ENCODE results near the gene KIZ. TPM values are rescaled to one million over a fixed set of nuclear protein-coding genes. Genes with fewer than 3 reads are reported as not detected.

Gene KIZ
- total RNA-seq, 6 donors from 2014 or later: 7.9 to 29.3 (median 15.2) TPM

DNA sequence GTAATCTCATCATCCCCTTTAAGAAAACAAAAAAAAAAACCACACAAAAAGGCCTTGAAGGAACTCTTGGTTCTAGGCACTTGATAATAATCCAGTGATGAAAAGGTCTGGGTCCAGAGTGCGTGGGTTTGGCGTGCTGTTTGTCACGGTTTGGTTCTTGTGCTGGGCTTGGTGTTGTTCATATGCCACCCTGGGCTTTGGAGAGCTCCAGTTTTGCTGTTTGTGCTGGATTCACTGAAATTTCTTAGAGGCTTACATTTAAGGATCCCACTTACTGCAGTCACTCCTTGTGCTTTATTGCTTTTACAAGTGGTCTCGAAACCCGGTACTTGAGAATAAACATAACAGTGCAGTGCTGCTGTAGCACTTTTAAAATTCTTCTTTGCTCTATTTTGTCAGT lies 108.4 kb downstream of the KIZ start:
- TF ChIP-seq EP300 (IDR thresholded peaks at IDR 0.05) (no peak), POLR2AphosphoS5 (IDR thresholded peaks at IDR 0.05) (no peak)
- no peak for DNase-seq
- Histone ChIP-seq H3K27ac (no peak overlapping the region), H3K27me3 (no peaks in the 10 kb centered on the region), H3K4me1 (peaks cover 3 to 7% (median 4%) of the 10 kb centered on the region in 4 donors), H3K36me3 (peaks cover 8 to 35% (median 15%) of the 10 kb centered on the region in 4 donors), H3K9me3 (no peaks in the 10 kb centered on the region), H3K4me3 (no peak overlapping the region)
- 95 to 100% methylated on average over 5 of the region's 5 CpGs for WGBS, 2 donors
- ATAC-seq (ENCODE audit: low FRiP score in 2 of 2): no peak

DNA sequence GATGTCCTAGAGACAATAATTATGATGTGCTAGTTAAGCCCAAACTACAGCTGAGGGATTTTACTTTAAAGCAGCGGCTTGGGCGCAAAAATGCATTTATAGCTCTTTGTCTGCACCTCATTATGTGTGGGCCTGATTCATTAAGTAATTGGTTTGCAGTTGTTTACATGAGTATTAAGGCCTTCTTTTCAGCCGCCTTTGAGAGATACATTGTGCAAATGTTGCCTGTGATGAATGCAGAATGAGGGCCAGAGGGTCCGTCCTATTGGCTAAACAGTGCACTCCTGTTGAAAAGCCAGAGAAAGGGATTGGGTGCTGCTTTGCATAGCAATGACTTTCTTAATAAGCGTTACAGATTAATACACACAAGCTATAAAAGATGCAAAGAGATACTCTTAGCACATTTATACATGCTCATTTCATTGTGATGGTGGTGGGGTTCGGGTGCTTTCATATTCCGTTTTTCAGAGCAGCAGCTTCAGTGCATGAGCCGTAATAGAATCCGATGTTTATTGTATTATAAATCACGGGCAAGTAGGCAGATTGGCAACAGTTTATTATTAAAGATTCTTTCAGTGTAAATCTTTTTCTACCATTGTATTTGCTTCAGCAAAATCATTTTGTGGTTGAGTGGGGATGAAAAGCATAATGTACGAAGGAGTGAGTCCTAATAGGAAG lies 109.1 kb downstream of the KIZ start:
- H3K4me3 ChIP-seq: no peak overlapping the region
- ATAC-seq (ENCODE audit: low FRiP score in 2 of 2) (no peak), DNase-seq (no peak)
- 85 to 88% methylated on average over 11 of the region's 11 CpGs for WGBS, 2 donors
- TF ChIP-seq POLR2AphosphoS5 (IDR thresholded peaks at IDR 0.05) (no peak), EP300 (IDR thresholded peaks at IDR 0.05) (no peak), POLR2A (IDR thresholded peaks at IDR 0.05) (no peak)
- TF ChIP-seq, protein P1, sequence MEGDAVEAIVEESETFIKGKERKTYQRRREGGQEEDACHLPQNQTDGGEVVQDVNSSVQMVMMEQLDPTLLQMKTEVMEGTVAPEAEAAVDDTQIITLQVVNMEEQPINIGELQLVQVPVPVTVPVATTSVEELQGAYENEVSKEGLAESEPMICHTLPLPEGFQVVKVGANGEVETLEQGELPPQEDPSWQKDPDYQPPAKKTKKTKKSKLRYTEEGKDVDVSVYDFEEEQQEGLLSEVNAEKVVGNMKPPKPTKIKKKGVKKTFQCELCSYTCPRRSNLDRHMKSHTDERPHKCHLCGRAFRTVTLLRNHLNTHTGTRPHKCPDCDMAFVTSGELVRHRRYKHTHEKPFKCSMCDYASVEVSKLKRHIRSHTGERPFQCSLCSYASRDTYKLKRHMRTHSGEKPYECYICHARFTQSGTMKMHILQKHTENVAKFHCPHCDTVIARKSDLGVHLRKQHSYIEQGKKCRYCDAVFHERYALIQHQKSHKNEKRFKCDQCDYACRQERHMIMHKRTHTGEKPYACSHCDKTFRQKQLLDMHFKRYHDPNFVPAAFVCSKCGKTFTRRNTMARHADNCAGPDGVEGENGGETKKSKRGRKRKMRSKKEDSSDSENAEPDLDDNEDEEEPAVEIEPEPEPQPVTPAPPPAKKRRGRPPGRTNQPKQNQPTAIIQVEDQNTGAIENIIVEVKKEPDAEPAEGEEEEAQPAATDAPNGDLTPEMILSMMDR (IDR thresholded peaks at IDR 0.05): no peak
- no peaks in the 10 kb centered on the region for H3K9me3 ChIP-seq
- H3K4me1 ChIP-seq: peaks cover 3 to 7% (median 4%) of the 10 kb centered on the region in 4 donors
- no peaks in the 10 kb centered on the region for H3K27me3 ChIP-seq
- H3K36me3 ChIP-seq: peaks cover 4 to 31% (median 13%) of the 10 kb centered on the region in 4 donors
- no peak overlapping the region for H3K27ac ChIP-seq

DNA sequence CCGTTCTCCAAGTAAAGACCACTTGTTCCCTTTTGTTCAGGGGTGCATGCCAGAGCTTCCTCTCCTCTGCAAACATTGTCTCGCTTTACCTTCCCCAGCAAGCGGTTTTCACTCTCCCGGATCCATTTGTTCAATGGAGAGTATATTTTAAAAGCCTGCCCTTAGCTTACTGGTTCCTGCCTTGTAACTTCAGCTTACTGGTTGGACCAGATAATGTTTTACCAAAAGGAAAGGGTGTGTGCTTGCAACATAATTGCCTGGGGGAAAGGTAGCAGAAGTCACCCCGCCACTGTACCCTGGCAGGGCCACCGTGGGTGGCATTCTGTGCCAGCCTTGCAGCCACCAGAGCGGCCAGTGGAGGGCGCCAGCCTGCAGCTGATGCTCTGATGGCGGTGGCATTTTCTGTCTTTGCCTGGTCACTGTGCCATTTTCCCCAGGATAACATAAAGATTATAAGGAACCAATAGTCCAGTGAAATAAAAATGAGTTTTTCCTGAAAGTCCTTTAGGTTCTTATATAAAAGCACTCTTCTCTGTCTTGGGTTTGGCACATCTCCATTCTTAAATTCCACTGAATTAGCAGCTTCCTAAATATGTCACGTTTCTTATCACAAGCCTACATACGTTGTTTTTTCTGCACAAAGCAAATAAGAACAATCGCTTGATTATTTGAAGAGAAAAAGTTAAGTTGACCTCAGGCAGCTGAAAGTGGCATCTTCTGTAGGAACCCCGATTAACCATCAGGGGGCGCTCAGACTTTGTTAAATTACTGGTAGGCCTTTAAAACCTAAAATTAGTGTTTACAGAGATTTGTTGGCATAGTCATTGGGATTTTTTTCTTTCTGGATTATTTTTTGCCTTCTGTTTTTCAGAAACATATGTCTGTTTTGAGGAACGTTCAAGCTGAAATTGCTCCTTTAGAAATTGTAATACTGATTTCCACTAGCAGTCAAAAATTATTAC lies 109.9 kb downstream of the KIZ start:
- Histone ChIP-seq H3K36me3 (peaks cover 0 to 23% (median 7%) of the 10 kb centered on the region in 4 donors), H3K4me1 (peaks cover 3 to 7% (median 4%) of the 10 kb centered on the region in 4 donors), H3K4me3 (no peak overlapping the region), H3K27me3 (no peaks in the 10 kb centered on the region), H3K9me3 (no peaks in the 10 kb centered on the region), H3K27ac (no peak overlapping the region)
- 17 to 25% methylated on average over 15 of the region's 15 CpGs for WGBS, 2 donors
- no peak for TF ChIP-seq POLR2AphosphoS5 (IDR thresholded peaks at IDR 0.05)
- TF ChIP-seq, protein P1 (IDR thresholded peaks at IDR 0.05): peak; percentile 66 to 85 (median 78)
- DNase-seq (peak; percentile 53 to 91), ATAC-seq (ENCODE audit: low FRiP score in 2 of 2) (peak; percentile 73 to 83)

DNA sequence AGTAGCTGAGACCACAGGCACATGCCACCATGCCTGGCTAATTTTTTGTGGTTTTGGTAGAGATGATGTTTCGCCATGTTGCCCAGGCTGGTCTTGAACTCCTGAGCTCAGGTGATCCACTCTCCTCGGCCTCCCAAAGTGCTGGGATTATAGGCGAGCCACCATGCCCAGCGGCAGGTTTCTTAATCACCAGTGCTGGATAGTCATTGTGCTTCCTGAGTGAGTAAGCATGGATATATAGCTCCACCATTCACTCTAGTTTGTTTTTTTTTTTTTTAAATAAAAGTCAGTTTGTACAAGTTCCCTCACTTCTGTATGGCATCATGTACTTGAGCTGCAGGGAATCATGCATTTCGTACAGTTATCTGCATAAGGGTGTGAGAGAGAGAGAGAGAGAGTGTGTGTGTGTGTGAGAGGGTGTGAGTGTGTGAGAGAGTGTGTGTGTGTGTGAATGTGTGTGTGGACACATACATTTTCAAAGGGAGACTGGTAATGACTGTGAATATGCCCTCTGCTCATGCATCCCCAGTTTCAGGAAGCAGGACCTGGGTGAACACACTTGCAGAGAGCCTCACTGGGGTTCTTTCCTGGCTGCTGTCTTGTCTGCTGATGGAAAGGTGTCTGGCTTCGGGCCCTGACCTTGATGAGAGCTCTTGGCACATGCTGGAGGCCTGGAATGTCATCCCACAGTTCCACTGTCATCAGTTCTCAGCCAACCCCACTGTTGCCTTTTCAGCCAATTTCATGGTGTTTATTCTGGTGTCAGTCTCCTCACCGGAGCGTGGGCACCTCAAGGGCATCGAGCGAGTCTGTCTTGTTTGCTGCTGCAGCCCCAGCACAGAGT lies 112.3 kb downstream of the KIZ start:
- no peaks in the 10 kb centered on the region for H3K9me3 ChIP-seq
- no peak overlapping the region for H3K27ac ChIP-seq
- WGBS, 2 donors: 83 to 88% methylated on average over 10 of the region's 10 CpGs
- no peak for ATAC-seq (ENCODE audit: low FRiP score in 2 of 2)
- H3K4me3 ChIP-seq: no peak overlapping the region
- TF ChIP-seq, protein P1 (IDR thresholded peaks at IDR 0.05): no peak
- TF ChIP-seq POLR2AphosphoS5 (IDR thresholded peaks at IDR 0.05) (no peak), POLR2A (IDR thresholded peaks at IDR 0.05) (no peak), EP300 (IDR thresholded peaks at IDR 0.05) (no peak)
- no peak for DNase-seq
- H3K4me1 ChIP-seq: peaks cover 3 to 7% (median 4%) of the 10 kb centered on the region in 4 donors
- no peaks in the 10 kb centered on the region for H3K27me3 ChIP-seq
- peaks cover 0 to 8% (median 2%) of the 10 kb centered on the region in 4 donors for H3K36me3 ChIP-seq

All from upper lobe of left lung (tissue), 6 donors.